IMR-90 (cell line): ENCODE measurements around the gene CENPF. TPM values are rescaled to one million over a fixed set of nuclear protein-coding genes. Genes with fewer than 3 reads are reported as not detected.

Experiments used
- CTCF ChIP-seq: conservative IDR thresholded peaks from 2 replicates; pipeline ENCODE4 v1.5.1; 2012; ENCODE audit warnings: mild to moderate bottlenecking, low read depth, low read length, improper control_type of control experiment
- MAFK ChIP-seq: IDR thresholded peaks from 2 replicates; pipeline ENCODE4 v1.6.1; 2012; ENCODE audit warnings: low read depth, low read length, improper control_type of control experiment
- polyA plus RNA-seq, 3 experiments: library from polyadenylated mRNA; depleted of rRNA; stranded (reverse); fragments of >200 nt; gene quantifications; 2 replicates each; pipeline ENCODE4 v1.2.3, GENCODE V29; 2012; ENCODE audit warnings: low replicate concordance in 1 of 3
- total RNA-seq: library from RNA; depleted of rRNA; stranded (reverse); fragments of >200 nt; gene quantifications from 2 replicates; pipeline ENCODE4 v1.2.3, GENCODE V29; 2012

CENPF gene
- total and polyA plus RNA-seq, 2 of the 4 experiments (the other 2 are of a cell fraction), result 20.9 to 51.8 TPM

GRCh38 chr1:214640431-214641213 lies 37.6 kb downstream of the CENPF start (continued):
- TF ChIP-seq CTCF (no peak), MAFK (no peak)
